ENCODE data around the gene GBX1.

GRCh38 chr7:151161757-151162156, 5.7 kb downstream of the GBX1 start:
- TF ChIP-seq BHLHE40 (IDR thresholded peaks at IDR 0.05; ENCODE audit: borderline replicate concordance) (no peak), ZNF384 (IDR thresholded peaks at IDR 0.05) (no peak), CTBP1 (IDR thresholded peaks at IDR 0.05; ENCODE audit: borderline replicate concordance) (no peak), SP1 (IDR thresholded peaks at IDR 0.05) (no peak)

Data from HEK293T (cell line).